Thymus (tissue), 11 donors: Measurements from ENCODE around the gene ASPHD1. TPM values are rescaled to one million over a fixed set of nuclear protein-coding genes. Genes with fewer than 3 reads are reported as not detected.

ENCODE experiments used
- DNase-seq, 9 donors: peaks; one replicate each; pipeline ENCODE4 v3.0.0-alpha.2; 2013; ENCODE audit warnings: low spot score in 9 of 9, low read depth in 6 of 9, missing footprints in 1 of 9
- H3K27ac ChIP-seq, 2 donors: one replicate each; pipeline ENCODE4 v1.5.1; 2013; ENCODE audit warnings: control low read depth in 1 of 2, low read depth in 1 of 2, low read length in 1 of 2, mild to moderate bottlenecking in 1 of 2, moderate library complexity in 1 of 2
- H3K27me3 ChIP-seq, 2 donors: one replicate each; pipeline ENCODE4 v1.5.1; 2013; ENCODE audit warnings: low read length in 1 of 2; ENCODE audit not compliant: control insufficient read depth in 2 of 2, insufficient read depth in 1 of 2
- H3K36me3 ChIP-seq, 2 donors: one replicate each; pipeline ENCODE4 v1.5.1; 2013; ENCODE audit warnings: low read length in 1 of 2, mild to moderate bottlenecking in 1 of 2, moderate library complexity in 1 of 2; ENCODE audit not compliant: control insufficient read depth in 2 of 2, insufficient read depth in 2 of 2
- H3K4me1 ChIP-seq, 2 donors: one replicate each; pipeline ENCODE4 v1.5.1; 2013; ENCODE audit warnings: low read length in 2 of 2; ENCODE audit not compliant: control insufficient read depth in 2 of 2, insufficient read depth in 2 of 2
- H3K4me3 ChIP-seq, 2 donors: one replicate each; pipeline ENCODE4 v1.5.1; 2013; ENCODE audit warnings: low read length in 2 of 2, control low read depth in 1 of 2, mild to moderate bottlenecking in 1 of 2
- H3K9me3 ChIP-seq, 2 donors: one replicate each; pipeline ENCODE4 v1.5.1; 2013; ENCODE audit warnings: low read length in 1 of 2, mild to moderate bottlenecking in 1 of 2; ENCODE audit not compliant: control insufficient read depth in 2 of 2, insufficient read depth in 1 of 2
- WGBS: extraction: QIAGEN DNeasy Blood & Tissue Kit; methylation state at CpG from one replicate; pipeline ENCODE4 v1.1.7; 2013; 5-methylcytosine and 5-hydroxymethylcytosine counted together
- polyA plus RNA-seq: library from polyadenylated mRNA; stranded (reverse); fragments of 200-250 nt; gene quantifications from one replicate; pipeline ENCODE4 v1.2.3, GENCODE V29; 2013
- total RNA-seq: library from RNA; stranded (reverse); fragments of 120-200 nt; gene quantifications from one replicate; pipeline ENCODE4 v1.2.4, GENCODE V29; 2013
- donor health status: healthy.

The ASPHD1 gene
- total and polyA plus RNA-seq, 2 donors = 0.09 to 0.46 TPM

- peaks cover 23 to 68% of the 10 kb centered on the region in 2 donors for H3K27me3 ChIP-seq
- H3K9me3 ChIP-seq = peaks cover 0 to 11% of the 10 kb centered on the region in 2 donors
- no peaks in the 10 kb centered on the region for H3K36me3 ChIP-seq
- peaks cover 5 to 12% of the 10 kb centered on the region in 2 donors for H3K4me1 ChIP-seq
- H3K27ac ChIP-seq = no peak within 1 kb of the TSS
- peak in 5 of 9 donors; percentile 41 to 81 (median 51) for DNase-seq
- H3K4me3 ChIP-seq = peak within 1 kb of the TSS; percentile 32 to 80
- 1% methylated on average over 29 of the region's 29 CpGs for WGBS
These were observed 679 bp upstream of the ASPHD1 start, which contains the start of gene SEZ6L2 for GRCh38 chr16:29899516-29900101. TSS of gene SEZ6L2 (minus strand) at chr16:29899550. CDS start at chr16:29899019, 531 bp downstream.

GRCh38 chr16:29900888-29901606 lies 759 bp downstream of the ASPHD1 start:
- 64% methylated on average over 31 of the region's 31 CpGs for WGBS
- no peak overlapping the region for H3K27ac ChIP-seq
- no peak for DNase-seq
- H3K27me3 ChIP-seq = peaks cover 23 to 58% of the 10 kb centered on the region in 2 donors
- H3K9me3 ChIP-seq = peaks cover 0 to 11% of the 10 kb centered on the region in 2 donors
- H3K36me3 ChIP-seq = no peaks in the 10 kb centered on the region
- H3K4me3 ChIP-seq = peak overlapping the region; percentile 32 to 80
- H3K4me1 ChIP-seq = peaks cover 5 to 12% of the 10 kb centered on the region in 2 donors

GRCh38 chr16:29901607-29901945 lies 1.3 kb downstream of the ASPHD1 start:
- H3K27me3 ChIP-seq = peaks cover 23 to 54% of the 10 kb centered on the region in 2 donors
- 96% methylated on average over 19 of the region's 19 CpGs for WGBS
- H3K36me3 ChIP-seq = peaks cover 0 to 3% of the 10 kb centered on the region in 2 donors
- DNase-seq = no peak
- peaks cover 5 to 12% of the 10 kb centered on the region in 2 donors for H3K4me1 ChIP-seq
- H3K27ac ChIP-seq = no peak overlapping the region
- no peak overlapping the region for H3K4me3 ChIP-seq
- peaks cover 0 to 11% of the 10 kb centered on the region in 2 donors for H3K9me3 ChIP-seq

- no peak overlapping the region for H3K4me3 ChIP-seq
- DNase-seq = no peak
- WGBS = 52% methylated on average over 4 of the region's 4 CpGs
These were observed 3.3 kb downstream of the ASPHD1 start for GRCh38 chr16:29903590-29903989.

GRCh38 chr16:29904947-29905346 lies 4.7 kb downstream of the ASPHD1 start:
- H3K9me3 ChIP-seq = no peaks in the 10 kb centered on the region
- WGBS = 98% methylated on average over 7 of the region's 7 CpGs
- no peak overlapping the region for H3K4me3 ChIP-seq
- H3K27me3 ChIP-seq = peaks cover 8 to 21% of the 10 kb centered on the region in 2 donors
- no peak overlapping the region for H3K27ac ChIP-seq
- H3K36me3 ChIP-seq = peaks cover 0 to 8% of the 10 kb centered on the region in 2 donors
- no peak for DNase-seq
- peaks cover 2 to 7% of the 10 kb centered on the region in 2 donors for H3K4me1 ChIP-seq

More at GRCh38 chr16:29903590-29903989, 3.3 kb downstream of the ASPHD1 start:
- Histone ChIP-seq H3K27ac (no peak overlapping the region), H3K36me3 (peaks cover 0 to 8% of the 10 kb centered on the region in 2 donors), H3K9me3 (peaks cover 0 to 11% of the 10 kb centered on the region in 2 donors), H3K4me1 (peaks cover 5 to 12% of the 10 kb centered on the region in 2 donors), H3K27me3 (peaks cover 21 to 34% of the 10 kb centered on the region in 2 donors)

- Histone ChIP-seq H3K27me3 (peaks cover 6 to 16% of the 10 kb centered on the region in 2 donors), H3K9me3 (no peaks in the 10 kb centered on the region), H3K4me3 (no peak overlapping the region), H3K36me3 (peaks cover 0 to 8% of the 10 kb centered on the region in 2 donors), H3K27ac (no peak overlapping the region), H3K4me1 (peaks cover 2% of the 10 kb centered on the region in 2 donors)
- 94% methylated on average over 13 of the region's 13 CpGs for WGBS
- DNase-seq = no peak
These were observed 5.4 kb downstream of the ASPHD1 start for GRCh38 chr16:29905668-29906067.

GRCh38 chr16:29906520-29907244 lies 6.4 kb downstream of the ASPHD1 start:
- 96% methylated on average over 23 of the region's 23 CpGs for WGBS
- H3K4me3 ChIP-seq = no peak overlapping the region
- H3K27ac ChIP-seq = no peak overlapping the region
- peaks cover 0 to 6% of the 10 kb centered on the region in 2 donors for H3K27me3 ChIP-seq
- DNase-seq = no peak
- peaks cover 0 to 8% of the 10 kb centered on the region in 2 donors for H3K36me3 ChIP-seq
- H3K4me1 ChIP-seq = peaks cover 0 to 2% of the 10 kb centered on the region in 2 donors
- no peaks in the 10 kb centered on the region for H3K9me3 ChIP-seq

GRCh38 chr16:29907973-29908372 lies 7.7 kb downstream of the ASPHD1 start:
- Histone ChIP-seq H3K36me3 (peaks cover 0 to 8% of the 10 kb centered on the region in 2 donors), H3K27ac (no peak overlapping the region), H3K27me3 (no peaks in the 10 kb centered on the region), H3K4me3 (no peak overlapping the region), H3K4me1 (peaks cover 0 to 2% of the 10 kb centered on the region in 2 donors), H3K9me3 (no peaks in the 10 kb centered on the region)
- WGBS = 96% methylated on average over 2 of the region's 2 CpGs
- no peak for DNase-seq
